Cardiac fibroblast (primary cell): ENCODE measurements around the gene PIK3R3.

ENCODE experiments used
- DNase-seq, 2 donors: peaks; one replicate each; pipeline versions ENCODE4 v3.0.0 to v3.0.0-alpha.2; 2010; ENCODE audit warnings: low read depth in 2 of 2
- H3K4me3 ChIP-seq, 2 donors: replicated peaks in 1 of 2; 1 replicate in 1 of 2; 2 replicates in 1 of 2; pipeline ENCODE4 v1.5.1; 2011; ENCODE audit warnings: low read depth in 2 of 2, low read length in 2 of 2, mild to moderate bottlenecking in 2 of 2, moderate library complexity in 1 of 2
- TF ChIP-seq, protein P1 (sequence below): IDR thresholded peaks from one replicate; pipeline ENCODE4 v1.5.1; 2011; ENCODE audit warnings: low read depth, mild to moderate bottlenecking, low read length, inconsistent platforms

Gene PIK3R3

DNA sequence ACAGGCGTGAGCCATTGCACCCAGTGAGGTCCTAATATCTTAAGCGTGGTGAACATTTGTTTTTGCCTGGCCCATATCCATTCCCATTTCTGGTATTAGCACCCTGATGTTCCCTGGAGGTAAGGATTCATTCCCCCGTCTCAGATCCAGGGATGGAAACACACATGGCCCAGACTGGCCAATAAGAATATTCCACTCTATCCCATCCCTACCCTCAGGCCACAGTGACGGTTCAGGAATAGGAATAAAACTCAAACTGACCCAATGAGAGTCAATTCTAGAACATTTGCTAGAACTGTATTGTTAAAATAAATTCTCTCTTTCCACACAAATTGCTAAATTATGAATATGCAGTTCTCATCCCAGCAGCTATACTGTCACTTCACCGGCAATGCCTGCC, 76.1 kb downstream of the PIK3R3 start:
- TF ChIP-seq, protein P1, sequence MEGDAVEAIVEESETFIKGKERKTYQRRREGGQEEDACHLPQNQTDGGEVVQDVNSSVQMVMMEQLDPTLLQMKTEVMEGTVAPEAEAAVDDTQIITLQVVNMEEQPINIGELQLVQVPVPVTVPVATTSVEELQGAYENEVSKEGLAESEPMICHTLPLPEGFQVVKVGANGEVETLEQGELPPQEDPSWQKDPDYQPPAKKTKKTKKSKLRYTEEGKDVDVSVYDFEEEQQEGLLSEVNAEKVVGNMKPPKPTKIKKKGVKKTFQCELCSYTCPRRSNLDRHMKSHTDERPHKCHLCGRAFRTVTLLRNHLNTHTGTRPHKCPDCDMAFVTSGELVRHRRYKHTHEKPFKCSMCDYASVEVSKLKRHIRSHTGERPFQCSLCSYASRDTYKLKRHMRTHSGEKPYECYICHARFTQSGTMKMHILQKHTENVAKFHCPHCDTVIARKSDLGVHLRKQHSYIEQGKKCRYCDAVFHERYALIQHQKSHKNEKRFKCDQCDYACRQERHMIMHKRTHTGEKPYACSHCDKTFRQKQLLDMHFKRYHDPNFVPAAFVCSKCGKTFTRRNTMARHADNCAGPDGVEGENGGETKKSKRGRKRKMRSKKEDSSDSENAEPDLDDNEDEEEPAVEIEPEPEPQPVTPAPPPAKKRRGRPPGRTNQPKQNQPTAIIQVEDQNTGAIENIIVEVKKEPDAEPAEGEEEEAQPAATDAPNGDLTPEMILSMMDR: no peak
- DNase-seq: no peak
- H3K4me3 ChIP-seq: no peak overlapping the region

DNA sequence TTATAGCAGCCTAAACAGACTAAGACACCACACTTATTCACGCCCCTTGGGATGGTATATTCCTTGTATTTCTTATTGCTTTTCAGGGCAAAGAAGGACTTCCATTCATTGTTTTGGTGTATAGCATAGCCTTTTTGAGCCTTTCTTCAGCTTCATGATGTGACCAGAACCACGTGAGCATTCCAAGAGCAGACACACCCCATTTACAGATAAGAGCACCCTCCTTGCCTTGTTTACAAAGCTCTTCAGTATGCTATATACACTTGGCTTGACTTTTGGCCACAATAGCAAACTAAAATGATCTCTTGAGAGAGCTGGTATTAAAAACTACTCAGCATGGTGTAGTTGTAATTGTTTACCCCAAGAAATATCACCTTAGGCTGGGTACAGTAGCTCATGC, 78.7 kb downstream of the PIK3R3 start:
- TF ChIP-seq, protein P1: no peak
- DNase-seq: peak in 1 of 2 donors; percentile 35
- no peak overlapping the region for H3K4me3 ChIP-seq

DNA sequence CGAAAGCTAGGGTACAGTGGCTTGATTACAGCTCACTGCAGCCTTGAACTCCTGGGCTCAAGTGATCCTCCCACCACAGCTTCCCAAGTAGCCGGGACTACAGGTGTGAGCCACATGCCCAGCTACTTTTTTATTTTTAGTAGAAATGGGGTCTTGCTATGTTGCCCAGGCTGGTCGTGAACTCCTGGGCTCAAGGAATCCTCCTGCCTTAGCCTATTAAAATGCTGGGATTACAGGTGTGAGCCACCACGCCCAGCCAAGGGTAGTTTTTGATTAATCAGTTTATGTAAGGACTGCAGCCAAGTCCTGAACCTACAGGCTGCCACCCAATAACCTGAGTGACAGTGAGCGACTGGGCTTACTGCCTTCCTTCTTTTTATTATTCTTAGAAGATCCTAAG, 88.3 kb downstream of the PIK3R3 start:
- no peak for DNase-seq
- TF ChIP-seq, protein P1: no peak

DNA sequence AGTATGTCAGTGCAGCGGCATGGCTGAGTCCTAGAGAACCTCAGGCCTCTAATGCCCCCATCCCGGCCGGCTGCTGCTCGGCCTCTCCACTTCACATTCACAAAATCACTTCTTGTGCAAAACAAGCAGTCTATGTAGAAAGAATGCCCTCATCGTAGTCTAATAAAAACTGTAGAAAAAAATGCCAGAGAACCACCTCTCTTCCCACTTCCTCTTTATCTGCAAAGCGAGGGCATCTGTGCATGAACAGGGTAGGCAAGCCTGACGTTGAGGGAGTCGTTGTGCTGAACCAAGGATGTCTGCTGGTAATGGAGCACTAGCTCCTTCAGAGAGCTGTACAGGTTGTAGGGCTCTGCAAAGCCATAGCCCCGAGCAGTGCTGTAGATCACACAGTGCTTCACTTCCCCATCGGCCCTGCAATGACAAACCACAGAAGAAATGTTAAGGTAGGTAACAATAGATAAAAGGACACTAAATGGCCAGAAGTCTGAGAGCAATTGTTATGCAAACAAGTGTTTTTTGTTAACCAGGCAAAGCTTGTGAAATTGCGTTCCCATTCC, 88.9 kb downstream of the PIK3R3 start:
- TF ChIP-seq, protein P1: no peak

More for the DNA sequence above, 88.3 kb downstream of the PIK3R3 start:
- H3K4me3 ChIP-seq: no peak overlapping the region

DNA sequence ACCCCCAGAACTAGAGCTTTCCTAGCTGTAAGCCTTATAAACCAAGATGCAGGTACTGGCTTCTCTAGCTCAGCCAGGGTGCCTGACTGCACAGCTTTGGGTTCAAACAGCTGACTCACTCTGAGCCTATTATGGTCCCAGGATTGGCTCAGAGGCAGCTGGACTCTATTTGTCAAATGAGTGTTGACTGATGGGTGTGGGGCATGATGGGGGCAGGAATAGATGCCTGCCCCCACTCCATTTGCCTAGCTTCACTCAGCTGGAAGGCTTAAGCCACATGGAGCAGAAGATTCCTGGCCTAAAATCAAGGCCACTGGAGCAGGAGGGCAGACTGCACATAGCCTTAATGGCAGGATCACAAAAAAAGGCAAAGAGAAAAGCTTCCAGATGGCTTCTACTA, 90.5 kb downstream of the PIK3R3 start:
- no peak overlapping the region for H3K4me3 ChIP-seq
- no peak for DNase-seq

More for the DNA sequence above, 88.9 kb downstream of the PIK3R3 start:
- DNase-seq: no peak
- no peak overlapping the region for H3K4me3 ChIP-seq

DNA sequence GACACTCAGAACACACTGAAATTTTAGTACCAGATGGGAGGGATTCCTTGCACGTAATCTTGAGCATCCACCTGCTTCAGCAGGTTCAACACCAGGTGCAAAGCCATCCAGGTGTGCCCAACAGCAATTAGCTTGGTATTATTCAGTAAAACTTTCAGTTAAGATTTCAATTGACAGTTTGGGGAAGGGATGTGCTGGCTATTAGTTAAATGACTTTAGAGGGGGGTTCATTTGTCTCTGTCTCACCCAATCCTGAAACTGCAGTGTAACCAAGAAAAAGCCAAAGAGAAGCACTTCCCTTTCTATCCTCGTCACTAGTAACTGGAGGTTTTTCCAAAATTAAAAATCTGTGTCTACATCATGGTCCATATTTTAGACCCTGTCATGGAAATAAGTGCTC, 90.9 kb downstream of the PIK3R3 start:
- no peak overlapping the region for H3K4me3 ChIP-seq
- TF ChIP-seq, protein P1: no peak
- DNase-seq: no peak

More for the DNA sequence above, 90.5 kb downstream of the PIK3R3 start:
- TF ChIP-seq, protein P1: no peak

DNA sequence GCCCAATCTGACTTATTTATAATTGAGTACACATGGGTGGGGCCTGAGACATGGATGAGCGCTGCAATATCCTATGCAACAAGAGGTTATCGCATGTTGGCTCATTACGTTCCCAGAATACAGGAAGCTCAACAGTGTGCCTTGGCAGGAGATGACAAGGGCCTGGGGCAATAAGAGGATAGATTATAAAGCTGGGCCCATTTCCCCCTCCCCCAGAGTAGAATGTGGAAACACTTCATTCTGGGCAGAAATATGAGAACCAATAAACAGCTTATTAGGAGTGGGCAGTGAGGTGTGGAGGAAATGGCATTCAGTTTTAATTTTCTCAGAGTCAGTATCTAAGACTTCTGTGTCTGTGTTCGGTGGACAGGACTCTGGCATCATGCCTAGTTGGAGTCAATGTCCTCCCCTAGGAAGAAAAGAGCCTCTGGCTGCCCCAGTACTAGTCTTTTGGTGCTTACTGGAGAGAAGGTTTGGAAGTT, 92.8 kb downstream of the PIK3R3 start:
- peak; percentile 46 to 66 for DNase-seq
- TF ChIP-seq, protein P1: no peak
- no peak overlapping the region for H3K4me3 ChIP-seq
